Measurements from ENCODE around the gene SMYD3.
"Not testable (repeated sequence)": the region's sequence is repeated elsewhere in the genome, so short reads cannot be mapped to it uniquely, and the experiment has no call there.

The SMYD3 gene

GRCh38 chr1:245807954-245808719 lies 698.9 kb downstream of the SMYD3 start:
- DNase-seq (ENCODE audit: low read depth, low spot score), result no peak

GRCh38 chr1:245807306-245807705 lies 699.8 kb downstream of the SMYD3 start:
- no peak for DNase-seq (ENCODE audit: low read depth, low spot score)

- no peak for DNase-seq (ENCODE audit: low read depth, low spot score)
These were observed 701.5 kb downstream of the SMYD3 start for GRCh38 chr1:245805532-245805931.

GRCh38 chr1:245804696-245805095 lies 702.4 kb downstream of the SMYD3 start:
- no peak for DNase-seq (ENCODE audit: low read depth, low spot score)

- no peak for DNase-seq (ENCODE audit: low read depth, low spot score)
These were observed 703.4 kb downstream of the SMYD3 start for GRCh38 chr1:245803666-245804037.

- DNase-seq (ENCODE audit: low read depth, low spot score), result no peak
These were observed 704.0 kb downstream of the SMYD3 start for GRCh38 chr1:245802941-245803665.

- DNase-seq (ENCODE audit: low read depth, low spot score), result no peak
These were observed 706.0 kb downstream of the SMYD3 start for GRCh38 chr1:245800901-245801605.

- DNase-seq (ENCODE audit: low read depth, low spot score), result no peak
These were observed 708.7 kb downstream of the SMYD3 start for GRCh38 chr1:245798349-245798711.

GRCh38 chr1:245797592-245798348 lies 709.3 kb downstream of the SMYD3 start:
- peak; percentile 42 for DNase-seq (ENCODE audit: low read depth, low spot score)

- DNase-seq (ENCODE audit: low read depth, low spot score), result no peak
These were observed 715.4 kb downstream of the SMYD3 start for GRCh38 chr1:245791410-245792312.

- DNase-seq (ENCODE audit: low read depth, low spot score), result no peak
These were observed 716.6 kb downstream of the SMYD3 start for GRCh38 chr1:245790441-245790840.

- no peak for DNase-seq (ENCODE audit: low read depth, low spot score)
These were observed 718.2 kb downstream of the SMYD3 start for GRCh38 chr1:245788886-245789285.

GRCh38 chr1:245788269-245788668 lies 718.8 kb downstream of the SMYD3 start:
- DNase-seq (ENCODE audit: low read depth, low spot score), result no peak

- DNase-seq (ENCODE audit: low read depth, low spot score), result no peak
These were observed 720.1 kb downstream of the SMYD3 start for GRCh38 chr1:245786948-245787347.

- DNase-seq (ENCODE audit: low read depth, low spot score), result no peak
These were observed 727.0 kb downstream of the SMYD3 start for GRCh38 chr1:245779797-245780755.

GRCh38 chr1:245777752-245778151 lies 729.3 kb downstream of the SMYD3 start:
- no peak for DNase-seq (ENCODE audit: low read depth, low spot score)

GRCh38 chr1:245776694-245777332 lies 730.3 kb downstream of the SMYD3 start:
- no peak for DNase-seq (ENCODE audit: low read depth, low spot score)

GRCh38 chr1:245776139-245776538 lies 730.9 kb downstream of the SMYD3 start:
- DNase-seq (ENCODE audit: low read depth, low spot score), result no peak

- DNase-seq (ENCODE audit: low read depth, low spot score), result not testable (repeated sequence)
These were observed 732.1 kb downstream of the SMYD3 start for GRCh38 chr1:245774931-245775330.
